ENCODE data around the gene DAPK3.
"Not testable (repeated sequence)": the region's sequence is repeated elsewhere in the genome, so short reads cannot be mapped to it uniquely, and the experiment has no call there.

DAPK3 gene

GRCh38 chr19:3978145-3978544 is 7.2 kb upstream of the DAPK3 start:
- DNase-seq (ENCODE audit: low read depth in 2 of 2): no peak

- DNase-seq (ENCODE audit: low read depth in 2 of 2): no peak
Observed at GRCh38 chr19:3977242-3978143, 6.6 kb upstream of the DAPK3 start.

GRCh38 chr19:3976495-3977241 is 5.8 kb upstream of the DAPK3 start:
- DNase-seq (ENCODE audit: low read depth in 2 of 2): no peak

- DNase-seq (ENCODE audit: low read depth in 2 of 2): no peak
Observed at GRCh38 chr19:3975637-3976087, 4.8 kb upstream of the DAPK3 start.

GRCh38 chr19:3975144-3975543 is 4.2 kb upstream of the DAPK3 start:
- DNase-seq (ENCODE audit: low read depth in 2 of 2): no peak

- no peak for DNase-seq (ENCODE audit: low read depth in 2 of 2)
Observed at GRCh38 chr19:3970313-3970807, 539 bp downstream of the DAPK3 start.

GRCh38 chr19:3969435-3970312 is 1.2 kb downstream of the DAPK3 start:
- no peak for DNase-seq (ENCODE audit: low read depth in 2 of 2)

GRCh38 chr19:3968556-3969434 is 2.1 kb downstream of the DAPK3 start:
- DNase-seq (ENCODE audit: low read depth in 2 of 2): no peak

GRCh38 chr19:3967983-3968382 is 2.9 kb downstream of the DAPK3 start:
- DNase-seq (ENCODE audit: low read depth in 2 of 2): not testable (repeated sequence)

GRCh38 chr19:3966051-3967017 is 4.6 kb downstream of the DAPK3 start:
- DNase-seq (ENCODE audit: low read depth in 2 of 2): no peak

GRCh38 chr19:3964256-3965194 is 6.4 kb downstream of the DAPK3 start:
- DNase-seq (ENCODE audit: low read depth in 2 of 2): no peak

GRCh38 chr19:3963458-3964255 is 7.2 kb downstream of the DAPK3 start:
- DNase-seq (ENCODE audit: low read depth in 2 of 2): no peak

GRCh38 chr19:3961007-3961406 is 9.9 kb downstream of the DAPK3 start:
- no peak for DNase-seq (ENCODE audit: low read depth in 2 of 2)

GRCh38 chr19:3959766-3960131 is 11.2 kb downstream of the DAPK3 start:
- DNase-seq (ENCODE audit: low read depth in 2 of 2): no peak

- DNase-seq (ENCODE audit: low read depth in 2 of 2): no peak
Observed at GRCh38 chr19:3958836-3959765, 11.8 kb downstream of the DAPK3 start.

- DNase-seq (ENCODE audit: low read depth in 2 of 2): no peak
Observed at GRCh38 chr19:3955688-3956087, 15.2 kb downstream of the DAPK3 start.

Data from stimulated activated CD8-positive, alpha-beta memory T cell treated with anti-CD3 and anti-CD28 coated beads, Interleukin-15, amount 100 ng/mL, for 48 hours (primary cell).